Nephron (organoid): ENCODE data around the gene CDKAL1.
"Not testable (repeated sequence)": the region's sequence is repeated elsewhere in the genome, so short reads cannot be mapped to it uniquely, and the experiment has no call there.

Experiments used
- H3K27ac Mint-ChIP-seq, 3 experiments: 2 replicates each; pipeline ENCODE4 v1.8.0; 2020; ENCODE audit warnings: mixed read lengths in 3 of 3, mild to moderate bottlenecking in 2 of 3, moderate library complexity in 1 of 3
- H3K27me3 Mint-ChIP-seq: 2 replicates; pipeline ENCODE4 v1.8.0; 2021; ENCODE audit warnings: low read depth, mild to moderate bottlenecking, moderate library complexity, mixed read lengths
- H3K36me3 Mint-ChIP-seq: 2 replicates; pipeline ENCODE4 v1.8.0; 2020; ENCODE audit warnings: low read depth, mixed read lengths
- H3K4me1 Mint-ChIP-seq: 2 replicates; pipeline ENCODE4 v1.8.0; 2020; ENCODE audit warnings: mixed read lengths
- H3K4me3 Mint-ChIP-seq, 3 experiments: 2 replicates each; pipeline ENCODE4 v1.8.0; 2020; ENCODE audit warnings: mild to moderate bottlenecking in 3 of 3, mixed read lengths in 3 of 3, moderate library complexity in 2 of 3
- H3K9me3 Mint-ChIP-seq: 2 replicates; pipeline ENCODE4 v1.8.0; 2020; ENCODE audit warnings: mixed read lengths
- CTCF ChIP-seq, 3 experiments: fragments of 200-600 bp; sonication (generic); IDR thresholded peaks; one replicate each; pipeline ENCODE4 v1.5.0; 2021; ENCODE audit warnings: antibody characterized with exemption in 3 of 3; ENCODE audit not compliant: unreplicated experiment in 3 of 3

Gene CDKAL1

GRCh38 chr6:20746805-20747558, 212.7 kb downstream of the CDKAL1 start:
- H3K36me3 Mint-ChIP-seq = peaks cover 15% of the 10 kb centered on the region
- H3K27ac Mint-ChIP-seq = no peak overlapping the region
- H3K9me3 Mint-ChIP-seq = peaks cover 7% of the 10 kb centered on the region
- H3K4me1 Mint-ChIP-seq = peaks cover 34% of the 10 kb centered on the region
- TF ChIP-seq CTCF (IDR thresholded peaks at IDR 0.05; ENCODE audit: unreplicated experiment in 3 of 3) = no peak
- no peak overlapping the region for H3K4me3 Mint-ChIP-seq
- no peaks in the 10 kb centered on the region for H3K27me3 Mint-ChIP-seq

- H3K9me3 Mint-ChIP-seq = peaks cover 7% of the 10 kb centered on the region
- H3K27me3 Mint-ChIP-seq = no peaks in the 10 kb centered on the region
- no peak for TF ChIP-seq CTCF (IDR thresholded peaks at IDR 0.05; ENCODE audit: unreplicated experiment in 3 of 3)
- no peak overlapping the region for H3K27ac Mint-ChIP-seq
- H3K4me3 Mint-ChIP-seq = no peak overlapping the region
- H3K36me3 Mint-ChIP-seq = peaks cover 12% of the 10 kb centered on the region
- H3K4me1 Mint-ChIP-seq = peaks cover 40% of the 10 kb centered on the region
These were observed 213.7 kb downstream of the CDKAL1 start for GRCh38 chr6:20747991-20748390.

GRCh38 chr6:20751293-20751935, 217.2 kb downstream of the CDKAL1 start:
- no peak for TF ChIP-seq CTCF (IDR thresholded peaks at IDR 0.05; ENCODE audit: unreplicated experiment in 3 of 3)
- Mint-ChIP-seq H3K27me3 (no peaks in the 10 kb centered on the region), H3K9me3 (peaks cover 27% of the 10 kb centered on the region), H3K27ac (peak overlapping the region; percentile 17 to 82 (median 30)), H3K36me3 (peaks cover 31% of the 10 kb centered on the region), H3K4me3 (peak overlapping the region in 2 of 3 experiments; percentile 13 to 37), H3K4me1 (peaks cover 37% of the 10 kb centered on the region)

GRCh38 chr6:20755631-20756030, 221.4 kb downstream of the CDKAL1 start:
- Mint-ChIP-seq H3K27ac (peak overlapping the region in 1 of 3 experiments; percentile 12), H3K36me3 (peaks cover 22% of the 10 kb centered on the region)

GRCh38 chr6:20756584-20757147, 222.4 kb downstream of the CDKAL1 start:
- Mint-ChIP-seq H3K4me1 (peaks cover 12% of the 10 kb centered on the region), H3K9me3 (peaks cover 20% of the 10 kb centered on the region), H3K36me3 (peaks cover 19% of the 10 kb centered on the region)
- H3K27me3 Mint-ChIP-seq, H3K27ac Mint-ChIP-seq, H3K4me3 Mint-ChIP-seq: not testable (repeated sequence)

More at GRCh38 chr6:20755631-20756030, 221.4 kb downstream of the CDKAL1 start:
- Mint-ChIP-seq H3K4me3 (no peak overlapping the region), H3K4me1 (peaks cover 21% of the 10 kb centered on the region), H3K27me3 (no peaks in the 10 kb centered on the region), H3K9me3 (peaks cover 23% of the 10 kb centered on the region)
- TF ChIP-seq CTCF (IDR thresholded peaks at IDR 0.05; ENCODE audit: unreplicated experiment in 3 of 3) = no peak

GRCh38 chr6:20757761-20758160, 223.5 kb downstream of the CDKAL1 start:
- no peak overlapping the region for H3K27ac Mint-ChIP-seq
- TF ChIP-seq CTCF (IDR thresholded peaks at IDR 0.05; ENCODE audit: unreplicated experiment in 3 of 3) = no peak
- peaks cover 19% of the 10 kb centered on the region for H3K36me3 Mint-ChIP-seq
- H3K4me1 Mint-ChIP-seq = peaks cover 3% of the 10 kb centered on the region
- H3K27me3 Mint-ChIP-seq = no peaks in the 10 kb centered on the region
- H3K9me3 Mint-ChIP-seq = peaks cover 20% of the 10 kb centered on the region
- H3K4me3 Mint-ChIP-seq = no peak overlapping the region
